HL-60 (cell line): ENCODE results near the gene GHDC.

Experiments
- CTCF ChIP-seq: IDR thresholded peaks from one replicate; pipeline ENCODE4 v1.5.1; 2011; ENCODE audit warnings: low read length, control low read depth, inconsistent platforms; ENCODE audit not compliant: insufficient read depth
- GABPA ChIP-seq: IDR thresholded peaks from 2 replicates; pipeline ENCODE4 v1.6.1; 2012; ENCODE audit warnings: low read depth
- POLR2AphosphoS5 ChIP-seq: IDR thresholded peaks from 2 replicates; pipeline ENCODE4 v1.6.1; 2012; ENCODE audit warnings: low read depth
- TF ChIP-seq, protein P1 (sequence below): IDR thresholded peaks from 2 replicates; pipeline ENCODE4 v1.6.1; 2012; ENCODE audit warnings: low read depth; ENCODE audit not compliant: insufficient replicate concordance

DNA sequence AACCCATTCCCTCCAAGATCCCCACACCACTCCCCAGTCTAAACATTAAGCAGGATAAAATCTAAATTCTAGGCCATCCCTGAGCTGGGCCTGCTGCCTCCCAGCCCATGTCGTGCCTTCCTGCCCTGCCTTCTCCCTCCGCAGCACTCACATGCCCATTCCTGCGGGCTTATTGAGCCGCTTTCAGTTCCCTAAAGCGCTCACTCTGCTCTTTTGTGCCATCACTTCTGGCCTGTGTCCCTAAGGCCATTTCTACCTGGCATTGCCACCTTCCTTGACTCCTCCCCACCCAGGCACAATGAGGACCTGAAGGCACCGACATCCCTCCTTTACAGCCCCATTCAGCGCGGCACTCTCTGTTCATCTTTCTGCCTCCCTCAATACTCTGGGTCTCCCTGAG is 26.5 kb downstream of the GHDC start:
- TF ChIP-seq CTCF, result no peak
- TF ChIP-seq, protein P1, sequence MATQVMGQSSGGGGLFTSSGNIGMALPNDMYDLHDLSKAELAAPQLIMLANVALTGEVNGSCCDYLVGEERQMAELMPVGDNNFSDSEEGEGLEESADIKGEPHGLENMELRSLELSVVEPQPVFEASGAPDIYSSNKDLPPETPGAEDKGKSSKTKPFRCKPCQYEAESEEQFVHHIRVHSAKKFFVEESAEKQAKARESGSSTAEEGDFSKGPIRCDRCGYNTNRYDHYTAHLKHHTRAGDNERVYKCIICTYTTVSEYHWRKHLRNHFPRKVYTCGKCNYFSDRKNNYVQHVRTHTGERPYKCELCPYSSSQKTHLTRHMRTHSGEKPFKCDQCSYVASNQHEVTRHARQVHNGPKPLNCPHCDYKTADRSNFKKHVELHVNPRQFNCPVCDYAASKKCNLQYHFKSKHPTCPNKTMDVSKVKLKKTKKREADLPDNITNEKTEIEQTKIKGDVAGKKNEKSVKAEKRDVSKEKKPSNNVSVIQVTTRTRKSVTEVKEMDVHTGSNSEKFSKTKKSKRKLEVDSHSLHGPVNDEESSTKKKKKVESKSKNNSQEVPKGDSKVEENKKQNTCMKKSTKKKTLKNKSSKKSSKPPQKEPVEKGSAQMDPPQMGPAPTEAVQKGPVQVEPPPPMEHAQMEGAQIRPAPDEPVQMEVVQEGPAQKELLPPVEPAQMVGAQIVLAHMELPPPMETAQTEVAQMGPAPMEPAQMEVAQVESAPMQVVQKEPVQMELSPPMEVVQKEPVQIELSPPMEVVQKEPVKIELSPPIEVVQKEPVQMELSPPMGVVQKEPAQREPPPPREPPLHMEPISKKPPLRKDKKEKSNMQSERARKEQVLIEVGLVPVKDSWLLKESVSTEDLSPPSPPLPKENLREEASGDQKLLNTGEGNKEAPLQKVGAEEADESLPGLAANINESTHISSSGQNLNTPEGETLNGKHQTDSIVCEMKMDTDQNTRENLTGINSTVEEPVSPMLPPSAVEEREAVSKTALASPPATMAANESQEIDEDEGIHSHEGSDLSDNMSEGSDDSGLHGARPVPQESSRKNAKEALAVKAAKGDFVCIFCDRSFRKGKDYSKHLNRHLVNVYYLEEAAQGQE, result no peak
- no peak for TF ChIP-seq POLR2AphosphoS5
- no peak for TF ChIP-seq GABPA
